Measurements from ENCODE around the gene PACS2. TPM values are rescaled to one million over a fixed set of nuclear protein-coding genes. Genes with fewer than 3 reads are reported as not detected.

Gene PACS2
- total RNA-seq, 4 donors from 2014 or later: 59.8 to 97.4 (median 71.2) TPM

- Histone ChIP-seq H3K27me3 (no peaks in the 10 kb centered on the region), H3K27ac (replicated peaks in 1 of 4) (peak overlapping the region in 3 of 4 donors; percentile 7 to 54 (median 44)), H3K4me3 (no peak overlapping the region), H3K9me3 (no peaks in the 10 kb centered on the region), H3K36me3 (peaks cover 0 to 5% (median 0%) of the 10 kb centered on the region in 4 donors), H3K4me1 (peaks cover 49 to 69% (median 61%) of the 10 kb centered on the region in 4 donors)
- no peak for TF ChIP-seq POLR2A (IDR thresholded peaks at IDR 0.05; ENCODE audit: low read depth)
- no peak for TF ChIP-seq POLR2AphosphoS5 (IDR thresholded peaks at IDR 0.05)
- no peak for TF ChIP-seq CTCF (IDR thresholded peaks at IDR 0.05)
- intact Hi-C loops (cut with DNase I): no loop called here
- no peak for DNase-seq (ENCODE audit: extremely low spot score)
- WGBS: 85% methylated on average over 15 of the region's 30 CpGs
Measured at GRCh38 chr14:105324080-105324778, 9.7 kb downstream of the PACS2 start.

GRCh38 chr14:105324871-105325270 is 10.3 kb downstream of the PACS2 start:
- WGBS: 87% methylated on average over 7 of the region's 12 CpGs
- H3K4me1 ChIP-seq: peaks cover 56 to 75% (median 64%) of the 10 kb centered on the region in 4 donors
- no peak for TF ChIP-seq POLR2AphosphoS5 (IDR thresholded peaks at IDR 0.05)
- no peak for TF ChIP-seq EP300 (IDR thresholded peaks at IDR 0.05)
- TF ChIP-seq POLR2A (IDR thresholded peaks at IDR 0.05; ENCODE audit: low read depth): no peak
- TF ChIP-seq CTCF (IDR thresholded peaks at IDR 0.05): no peak
- H3K9me3 ChIP-seq: no peaks in the 10 kb centered on the region
- H3K27ac ChIP-seq (replicated peaks in 1 of 4): peak overlapping the region in 2 of 4 donors; percentile 44 to 54
- H3K36me3 ChIP-seq: peaks cover 0 to 5% (median 0%) of the 10 kb centered on the region in 4 donors
- no peak for DNase-seq (ENCODE audit: extremely low spot score)
- no peak overlapping the region for H3K4me3 ChIP-seq
- H3K27me3 ChIP-seq: no peaks in the 10 kb centered on the region
- intact Hi-C loops (cut with DNase I): no loop called here

- no peak for TF ChIP-seq EP300 (IDR thresholded peaks at IDR 0.05)
- no peak for TF ChIP-seq POLR2AphosphoS5 (IDR thresholded peaks at IDR 0.05)
- TF ChIP-seq CTCF (IDR thresholded peaks at IDR 0.05): no peak
- no peak for TF ChIP-seq POLR2A (IDR thresholded peaks at IDR 0.05; ENCODE audit: low read depth)
- no peak for DNase-seq (ENCODE audit: extremely low spot score)
- peaks cover 0 to 5% (median 0%) of the 10 kb centered on the region in 4 donors for H3K36me3 ChIP-seq
- no peaks in the 10 kb centered on the region for H3K27me3 ChIP-seq
- intact Hi-C loops (cut with DNase I): no loop called here
- no peak overlapping the region for H3K4me3 ChIP-seq
- H3K27ac ChIP-seq (replicated peaks in 1 of 4): no peak overlapping the region
- H3K9me3 ChIP-seq: no peaks in the 10 kb centered on the region
- peaks cover 60 to 79% (median 68%) of the 10 kb centered on the region in 4 donors for H3K4me1 ChIP-seq
- 91% methylated on average over 9 of the region's 9 CpGs for WGBS
Measured at GRCh38 chr14:105325303-105325702, 10.8 kb downstream of the PACS2 start.

- WGBS: 86% methylated on average over 22 of the region's 27 CpGs
- intact Hi-C loops (cut with DNase I): no loop called here
- H3K4me1 ChIP-seq: peaks cover 66 to 85% (median 74%) of the 10 kb centered on the region in 4 donors
- no peak overlapping the region for H3K27ac ChIP-seq (replicated peaks in 1 of 4)
- TF ChIP-seq POLR2A (IDR thresholded peaks at IDR 0.05; ENCODE audit: low read depth) (no peak), CTCF (IDR thresholded peaks at IDR 0.05) (no peak), EP300 (IDR thresholded peaks at IDR 0.05) (no peak), POLR2AphosphoS5 (IDR thresholded peaks at IDR 0.05) (no peak)
- H3K9me3 ChIP-seq: no peaks in the 10 kb centered on the region
- peaks cover 0 to 5% (median 0%) of the 10 kb centered on the region in 4 donors for H3K36me3 ChIP-seq
- no peak for DNase-seq (ENCODE audit: extremely low spot score)
- no peaks in the 10 kb centered on the region for H3K27me3 ChIP-seq
- H3K4me3 ChIP-seq: no peak overlapping the region
Measured at GRCh38 chr14:105325716-105326567, 11.4 kb downstream of the PACS2 start.

All from esophagus muscularis mucosa (tissue), 4 donors.